ENCODE results near the gene KIF1A.

- TF ChIP-seq EZH2phosphoT487 (IDR thresholded peaks at IDR 0.05; ENCODE audit: low read length) (no peak), CTCF (IDR thresholded peaks at IDR 0.05; ENCODE audit: low read length) (no peak)
These were observed 30.0 kb upstream of the KIF1A start for GRCh38 chr2:240850026-240850425.

All from MM.1S (cell line).